Kidney epithelial cell (primary cell): ENCODE data around the gene TGDS. TPM values are rescaled to one million over a fixed set of nuclear protein-coding genes. Genes with fewer than 3 reads are reported as not detected.
A peak's percentile ranks its signal among the peaks of the same experiment; 100 is the strongest.

Experiments
- DNase-seq: peaks from one replicate; pipeline ENCODE4 v3.0.0-alpha.2; 2010; ENCODE audit warnings: low read depth
- H3K27me3 ChIP-seq: 2 replicates; pipeline ENCODE4 v1.6.0; 2011; ENCODE audit warnings: low read length; ENCODE audit not compliant: control insufficient read depth, insufficient read depth
- H3K36me3 ChIP-seq: 2 replicates; pipeline ENCODE4 v1.5.1; 2011; ENCODE audit warnings: low read length; ENCODE audit not compliant: control insufficient read depth, insufficient read depth
- H3K4me3 ChIP-seq: 2 replicates; pipeline ENCODE4 v1.5.1; 2011; ENCODE audit warnings: low read depth, mild to moderate bottlenecking, control low read depth, low read length
- total RNA-seq: library from RNA; depleted of rRNA; stranded (reverse); fragments of >200 nt; gene quantifications from 2 replicates; pipeline ENCODE4 v1.2.3, GENCODE V29; 2015
- TF ChIP-seq, protein P1 (sequence below): IDR thresholded peaks from 2 replicates; pipeline ENCODE4 v1.5.1; 2011; ENCODE audit warnings: mild to moderate bottlenecking, moderate library complexity, low read length, control low read depth, inconsistent platforms; ENCODE audit not compliant: insufficient read depth, poor library complexity, severe bottlenecking

The TGDS gene
- total RNA-seq, 1 donor from 2014 or later: 14.3 TPM

DNA sequence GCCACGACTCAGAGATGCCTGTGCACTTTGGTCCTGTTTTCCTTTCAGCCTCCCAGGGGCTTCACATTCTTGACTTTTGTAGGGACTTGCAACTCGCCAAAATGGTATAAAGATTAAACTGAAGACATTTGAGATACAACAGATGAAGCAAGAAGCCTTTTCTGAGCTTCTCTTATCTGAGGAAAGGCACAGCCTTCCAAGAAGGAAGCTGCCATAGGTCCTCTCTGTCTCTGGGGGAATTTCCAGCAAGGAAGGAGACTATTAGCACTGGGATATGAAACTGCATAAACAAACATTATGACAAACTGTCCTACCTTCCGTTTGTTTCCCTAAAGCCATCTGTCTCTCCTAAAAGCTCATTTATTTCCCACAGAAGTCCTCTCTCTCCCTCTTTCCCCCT lies 39.3 kb downstream of the TGDS start:
- Histone ChIP-seq H3K27me3 (no peaks in the 10 kb centered on the region), H3K36me3 (no peaks in the 10 kb centered on the region), H3K4me3 (no peak overlapping the region)
- TF ChIP-seq, protein P1, sequence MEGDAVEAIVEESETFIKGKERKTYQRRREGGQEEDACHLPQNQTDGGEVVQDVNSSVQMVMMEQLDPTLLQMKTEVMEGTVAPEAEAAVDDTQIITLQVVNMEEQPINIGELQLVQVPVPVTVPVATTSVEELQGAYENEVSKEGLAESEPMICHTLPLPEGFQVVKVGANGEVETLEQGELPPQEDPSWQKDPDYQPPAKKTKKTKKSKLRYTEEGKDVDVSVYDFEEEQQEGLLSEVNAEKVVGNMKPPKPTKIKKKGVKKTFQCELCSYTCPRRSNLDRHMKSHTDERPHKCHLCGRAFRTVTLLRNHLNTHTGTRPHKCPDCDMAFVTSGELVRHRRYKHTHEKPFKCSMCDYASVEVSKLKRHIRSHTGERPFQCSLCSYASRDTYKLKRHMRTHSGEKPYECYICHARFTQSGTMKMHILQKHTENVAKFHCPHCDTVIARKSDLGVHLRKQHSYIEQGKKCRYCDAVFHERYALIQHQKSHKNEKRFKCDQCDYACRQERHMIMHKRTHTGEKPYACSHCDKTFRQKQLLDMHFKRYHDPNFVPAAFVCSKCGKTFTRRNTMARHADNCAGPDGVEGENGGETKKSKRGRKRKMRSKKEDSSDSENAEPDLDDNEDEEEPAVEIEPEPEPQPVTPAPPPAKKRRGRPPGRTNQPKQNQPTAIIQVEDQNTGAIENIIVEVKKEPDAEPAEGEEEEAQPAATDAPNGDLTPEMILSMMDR: no peak
- DNase-seq: no peak

DNA sequence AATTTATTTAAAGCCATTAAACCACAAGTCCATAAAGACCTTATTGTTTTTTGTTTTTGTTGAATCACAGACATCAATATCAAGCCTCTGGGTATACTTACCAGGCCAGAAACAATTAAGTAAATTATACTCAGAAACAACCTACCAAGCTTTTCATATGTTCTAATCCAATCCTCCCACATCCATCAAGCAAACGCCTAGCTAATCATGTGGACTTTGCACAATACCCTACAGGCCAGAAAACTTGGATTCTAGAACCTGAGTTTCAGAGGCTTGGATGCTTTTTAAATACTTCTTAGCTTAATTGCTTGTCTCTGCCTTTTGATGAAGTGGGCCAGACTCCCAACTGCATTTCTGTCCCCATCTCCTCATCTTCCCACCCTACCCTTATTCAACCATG lies 39.9 kb downstream of the TGDS start:
- no peak for DNase-seq
- H3K36me3 ChIP-seq: no peaks in the 10 kb centered on the region
- H3K4me3 ChIP-seq: no peak overlapping the region
- TF ChIP-seq, protein P1: no peak
- no peaks in the 10 kb centered on the region for H3K27me3 ChIP-seq

DNA sequence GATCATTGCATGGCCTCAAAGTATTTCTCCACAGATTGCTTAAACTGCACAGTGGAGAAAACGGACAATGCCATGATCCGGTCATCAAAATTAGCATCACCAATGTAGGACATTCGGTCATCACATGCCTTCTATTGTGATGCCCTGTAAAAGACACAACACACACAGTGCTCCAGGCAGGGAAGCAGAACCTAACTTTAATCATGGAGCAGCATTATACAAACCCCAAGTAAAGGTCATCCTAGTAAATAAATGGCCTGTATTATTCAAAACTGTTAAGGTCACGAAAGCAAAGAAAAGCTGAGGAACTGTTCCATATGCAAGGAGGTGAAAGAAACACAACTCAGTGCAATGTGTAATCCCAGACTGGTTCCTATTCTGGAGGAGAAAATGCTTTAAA lies 42.2 kb downstream of the TGDS start:
- no peak for DNase-seq
- TF ChIP-seq, protein P1: no peak
- Histone ChIP-seq H3K27me3 (no peaks in the 10 kb centered on the region), H3K4me3 (no peak overlapping the region), H3K36me3 (no peaks in the 10 kb centered on the region)

DNA sequence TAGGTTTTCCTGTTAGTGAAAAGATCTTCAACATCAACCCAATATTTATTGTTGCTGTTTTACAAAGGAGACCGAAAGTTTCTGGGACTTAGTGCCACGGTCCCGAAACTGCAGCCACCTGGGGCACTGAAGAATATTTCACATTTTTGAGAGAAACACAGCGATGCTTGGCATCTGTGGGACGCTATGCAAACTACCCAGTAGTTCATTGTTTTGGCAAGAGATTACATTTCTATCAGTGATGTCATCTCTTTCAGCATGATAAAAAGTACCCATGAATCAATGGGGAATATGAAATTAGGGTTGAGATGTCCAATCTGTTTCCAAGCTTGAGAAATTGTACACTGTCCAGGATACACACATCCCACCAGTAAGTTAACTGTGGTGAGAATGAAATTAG lies 43.9 kb downstream of the TGDS start:
- DNase-seq: no peak
- Histone ChIP-seq H3K36me3 (no peaks in the 10 kb centered on the region), H3K27me3 (no peaks in the 10 kb centered on the region), H3K4me3 (no peak overlapping the region)
- TF ChIP-seq, protein P1: no peak

DNA sequence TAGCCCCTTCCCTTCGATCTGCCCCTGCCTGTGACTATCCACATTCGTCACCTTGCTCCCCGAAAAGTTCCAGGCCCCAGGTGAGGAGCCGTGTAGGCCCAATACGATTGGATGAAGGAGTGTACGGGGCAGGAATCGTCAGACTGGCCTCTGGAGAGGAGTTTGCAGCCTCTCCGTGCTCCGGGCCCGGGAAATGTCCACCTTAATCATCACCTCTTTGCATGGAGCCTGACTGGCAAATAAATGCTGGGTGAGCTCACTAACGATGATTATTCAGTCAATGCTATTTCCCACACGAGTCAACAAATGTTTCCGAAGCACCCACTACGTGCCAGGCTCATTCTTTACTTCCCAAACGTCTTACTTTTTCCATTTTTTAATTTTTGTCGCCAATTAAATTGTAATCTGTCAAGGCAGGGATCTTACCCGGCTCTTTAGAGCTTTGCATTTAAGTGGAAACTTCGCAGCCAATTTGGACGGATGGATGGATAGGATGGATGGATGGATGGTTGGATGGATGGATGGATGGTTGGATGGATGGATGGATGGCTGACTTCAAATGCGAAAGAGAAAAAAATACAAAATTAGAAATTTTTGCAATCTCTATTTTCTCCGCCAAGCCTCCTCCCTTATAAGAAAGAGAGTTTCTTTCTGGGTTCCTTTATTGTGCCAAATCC lies 45.8 kb downstream of the TGDS start:
- Histone ChIP-seq H3K36me3 (no peaks in the 10 kb centered on the region), H3K4me3 (peak overlapping the region; percentile 53), H3K27me3 (no peaks in the 10 kb centered on the region)
- DNase-seq: peak; percentile 23
- TF ChIP-seq, protein P1: no peak
